Sigmoid colon (tissue), 4 donors: ENCODE measurements around the gene DCAF7.

Experiments used
- POLR2A ChIP-seq, 2 donors: fragments of 450-650 bp; IDR thresholded peaks; one replicate each; pipeline ENCODE4 v1.6.1; 2016; ENCODE audit warnings: antibody characterized with exemption in 2 of 2, mild to moderate bottlenecking in 2 of 2, moderate library complexity in 2 of 2
- POLR2AphosphoS5 ChIP-seq, 4 donors: sonication (generic); formaldehyde crosslinking; IDR thresholded peaks; one replicate each; pipeline ENCODE4 v1.6.1; 2017; ENCODE audit warnings: antibody characterized with exemption in 4 of 4
- TF ChIP-seq, protein P1 (sequence below), 4 experiments: fragments of 450-650 bp in 3 of 4; fragments of 200-600 bp in 1 of 4; IDR thresholded peaks; one replicate each; pipeline ENCODE4 v1.5.1; 2016 to 2019; ENCODE audit warnings: antibody characterized with exemption in 4 of 4, mild to moderate bottlenecking in 3 of 4, moderate library complexity in 2 of 4

DNA sequence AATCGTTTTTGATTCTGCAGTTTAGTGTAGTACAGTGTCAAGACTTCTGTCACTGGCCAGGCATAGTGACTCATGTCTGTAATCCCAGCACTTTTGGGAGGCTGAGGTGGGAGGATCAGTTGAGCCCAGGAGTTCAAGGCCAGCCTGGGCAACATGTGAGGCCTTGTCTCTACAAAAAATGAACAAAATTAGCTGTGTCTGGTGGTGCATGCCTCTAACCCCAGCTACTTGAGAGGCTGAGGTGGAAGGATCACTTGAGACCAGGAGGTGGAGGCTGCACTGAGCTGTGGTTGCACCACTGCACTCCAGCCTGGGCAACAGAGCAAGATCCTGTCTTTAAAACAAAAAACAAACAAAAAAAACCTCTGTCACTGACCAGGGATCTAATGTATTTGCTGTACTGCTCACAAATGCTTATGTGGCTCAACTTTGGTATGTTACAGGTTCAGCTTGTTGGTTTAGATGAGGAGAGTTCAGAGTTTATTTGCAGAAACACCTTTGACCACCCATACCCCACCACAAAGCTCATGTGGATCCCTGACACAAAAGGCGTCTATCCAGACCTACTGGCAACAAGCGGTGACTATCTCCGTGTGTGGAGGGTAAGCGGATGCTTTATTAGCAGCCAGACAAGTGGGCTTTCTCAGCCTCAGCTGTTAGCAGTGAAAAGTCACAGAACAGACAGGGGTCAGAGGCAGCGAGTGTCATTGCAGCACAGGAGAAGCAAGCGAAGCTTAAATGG, 27.9 kb downstream of the DCAF7 start:
- TF ChIP-seq, protein P1, sequence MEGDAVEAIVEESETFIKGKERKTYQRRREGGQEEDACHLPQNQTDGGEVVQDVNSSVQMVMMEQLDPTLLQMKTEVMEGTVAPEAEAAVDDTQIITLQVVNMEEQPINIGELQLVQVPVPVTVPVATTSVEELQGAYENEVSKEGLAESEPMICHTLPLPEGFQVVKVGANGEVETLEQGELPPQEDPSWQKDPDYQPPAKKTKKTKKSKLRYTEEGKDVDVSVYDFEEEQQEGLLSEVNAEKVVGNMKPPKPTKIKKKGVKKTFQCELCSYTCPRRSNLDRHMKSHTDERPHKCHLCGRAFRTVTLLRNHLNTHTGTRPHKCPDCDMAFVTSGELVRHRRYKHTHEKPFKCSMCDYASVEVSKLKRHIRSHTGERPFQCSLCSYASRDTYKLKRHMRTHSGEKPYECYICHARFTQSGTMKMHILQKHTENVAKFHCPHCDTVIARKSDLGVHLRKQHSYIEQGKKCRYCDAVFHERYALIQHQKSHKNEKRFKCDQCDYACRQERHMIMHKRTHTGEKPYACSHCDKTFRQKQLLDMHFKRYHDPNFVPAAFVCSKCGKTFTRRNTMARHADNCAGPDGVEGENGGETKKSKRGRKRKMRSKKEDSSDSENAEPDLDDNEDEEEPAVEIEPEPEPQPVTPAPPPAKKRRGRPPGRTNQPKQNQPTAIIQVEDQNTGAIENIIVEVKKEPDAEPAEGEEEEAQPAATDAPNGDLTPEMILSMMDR (IDR thresholded peaks at IDR 0.05) = no peak
- TF ChIP-seq POLR2AphosphoS5 (IDR thresholded peaks at IDR 0.05) = no peak
- no peak for TF ChIP-seq POLR2A (IDR thresholded peaks at IDR 0.05)
